SK-N-MC (cell line): ENCODE results near the gene SLIT2.

Source experiments
- EZH2 ChIP-seq: fragments of 200-600 bp; sonication (generic); IDR thresholded peaks from one replicate; pipeline ENCODE4 v1.6.1; 2017; ENCODE audit warnings: antibody characterized with exemption
- FOXP2 ChIP-seq: optimal IDR thresholded peaks from 2 replicates; pipeline ENCODE3; 2011; ENCODE audit warnings: mild to moderate bottlenecking, moderate library complexity; ENCODE audit not compliant: insufficient read depth; ENCODE audit errors: extremely low read length, control extremely low read depth
- POLR2AphosphoS5 ChIP-seq: IDR thresholded peaks from 2 replicates; pipeline ENCODE4 v1.6.1; 2012; ENCODE audit warnings: mild to moderate bottlenecking, low read depth, low read length, borderline replicate concordance

DNA sequence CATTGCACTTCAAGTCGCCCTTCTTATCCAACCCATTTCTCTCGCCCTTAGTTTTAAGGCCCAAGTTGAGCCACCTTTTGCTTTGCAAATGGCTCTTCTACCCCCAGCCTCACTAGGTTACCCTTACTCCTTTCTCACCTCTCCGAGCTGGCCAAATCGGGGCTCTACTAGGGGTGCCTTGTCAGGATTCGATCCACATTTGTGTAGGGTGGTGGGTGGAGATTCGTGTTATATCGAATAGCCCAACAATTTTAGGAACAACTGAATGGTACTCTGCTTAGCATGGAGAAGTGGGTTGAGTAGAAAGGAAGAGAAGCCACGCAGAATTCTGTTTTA, 3.5 kb downstream of the SLIT2 start:
- TF ChIP-seq EZH2 (no peak), POLR2AphosphoS5 (no peak), FOXP2 (no peak)
